ENCODE data around the gene USP48.

The USP48 gene

DNA sequence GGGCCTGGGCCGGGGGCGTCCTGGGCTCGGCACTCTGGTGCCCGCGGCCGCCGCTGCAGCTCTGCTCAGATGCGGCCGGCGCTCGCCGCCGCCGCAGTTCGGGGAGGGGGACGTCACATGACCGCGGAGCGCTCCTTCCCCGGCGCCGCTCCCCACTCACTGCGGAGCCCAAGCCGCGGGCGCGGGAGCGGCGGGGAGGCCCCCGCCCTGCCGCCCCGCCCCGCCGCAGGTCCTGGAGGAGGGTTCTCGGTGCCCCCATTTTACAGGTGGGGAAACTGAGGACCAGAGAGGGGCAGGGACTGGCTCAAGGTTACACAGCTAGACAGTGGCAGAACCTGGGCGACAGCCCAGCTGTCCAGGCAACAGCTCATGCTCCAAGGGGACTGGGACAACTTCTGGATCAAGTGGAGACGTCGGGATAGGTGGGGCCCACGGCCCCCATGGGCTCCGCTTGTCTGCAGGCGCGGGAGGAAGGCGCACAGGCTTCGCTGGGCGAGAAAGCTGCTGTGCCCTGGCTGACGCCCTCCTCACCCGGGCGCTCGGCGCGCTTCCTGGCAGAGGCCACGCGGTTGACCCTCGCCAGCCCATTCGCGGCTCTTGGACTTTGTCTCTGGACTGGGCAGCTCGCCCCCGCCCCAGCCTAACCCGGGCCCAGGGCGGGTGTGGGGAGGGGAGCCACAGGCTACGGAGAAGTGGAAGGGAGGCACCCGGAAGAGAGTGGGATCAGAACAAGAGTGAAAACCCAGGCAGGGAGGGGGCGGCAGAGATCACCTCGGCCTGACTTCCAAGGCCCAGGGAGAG is 113.5 kb downstream of the USP48 start, which contains the start of gene RAP1GAP:
RAP1GAP (minus strand) TSS at position 100 of the 801 bp plus-strand sequence. CDS start 49,325 bp downstream, outside the sequence.
- DNase-seq (ENCODE audit: low read depth, low spot score): no peak

DNA sequence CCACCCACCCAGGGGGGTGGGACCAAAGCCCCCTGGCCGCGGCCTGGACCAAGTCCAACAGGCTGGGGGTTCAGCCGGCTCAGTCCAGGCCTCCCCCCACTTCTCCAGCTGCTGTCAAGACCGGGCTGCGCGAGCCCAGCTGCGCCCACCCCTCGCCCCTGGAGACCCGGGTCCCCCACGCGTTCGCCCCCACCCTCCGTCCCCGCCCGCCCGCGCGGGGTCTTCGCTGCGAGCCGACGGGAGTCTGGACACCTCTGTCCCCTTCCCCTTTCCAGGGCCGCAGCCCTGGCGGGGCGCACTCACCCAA is 114.0 kb downstream of the USP48 start:
- no peak for DNase-seq (ENCODE audit: low read depth, low spot score)

DNA sequence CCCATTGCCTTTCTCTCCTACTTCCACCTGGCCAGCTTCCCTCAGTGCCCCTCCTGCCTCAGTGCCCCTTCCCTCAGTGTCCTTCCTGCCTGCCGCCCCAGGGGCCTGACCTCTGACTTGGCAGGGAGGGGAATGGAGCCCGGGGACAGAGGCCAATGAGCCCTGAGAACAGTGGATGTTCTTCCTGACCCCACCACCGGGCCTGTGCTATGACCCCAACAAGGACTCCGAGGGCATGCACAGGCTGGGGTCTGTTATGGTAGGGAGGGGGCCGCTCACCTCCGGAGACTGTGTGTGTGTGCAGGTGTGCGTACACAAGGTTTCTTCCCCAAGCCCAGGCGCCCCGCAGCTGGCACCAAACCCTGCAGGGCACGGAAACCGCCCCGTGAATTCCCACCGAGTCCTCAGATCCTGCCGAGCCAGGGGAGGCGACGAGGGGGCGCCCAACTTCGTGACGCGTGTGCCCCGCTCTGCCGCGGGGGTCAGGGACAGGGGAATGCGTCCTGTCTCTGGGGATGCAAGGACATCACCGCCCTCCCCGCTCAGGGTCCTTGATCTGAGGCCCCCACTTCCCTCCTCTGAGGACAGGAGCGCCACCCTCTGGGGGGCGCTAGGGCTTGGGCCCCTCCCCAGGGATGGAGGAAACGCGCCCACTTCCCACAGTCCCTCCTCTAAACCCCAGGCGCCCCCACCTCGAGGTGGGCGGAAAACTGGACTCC is 114.6 kb downstream of the USP48 start:
- no peak for DNase-seq (ENCODE audit: low read depth, low spot score)

DNA sequence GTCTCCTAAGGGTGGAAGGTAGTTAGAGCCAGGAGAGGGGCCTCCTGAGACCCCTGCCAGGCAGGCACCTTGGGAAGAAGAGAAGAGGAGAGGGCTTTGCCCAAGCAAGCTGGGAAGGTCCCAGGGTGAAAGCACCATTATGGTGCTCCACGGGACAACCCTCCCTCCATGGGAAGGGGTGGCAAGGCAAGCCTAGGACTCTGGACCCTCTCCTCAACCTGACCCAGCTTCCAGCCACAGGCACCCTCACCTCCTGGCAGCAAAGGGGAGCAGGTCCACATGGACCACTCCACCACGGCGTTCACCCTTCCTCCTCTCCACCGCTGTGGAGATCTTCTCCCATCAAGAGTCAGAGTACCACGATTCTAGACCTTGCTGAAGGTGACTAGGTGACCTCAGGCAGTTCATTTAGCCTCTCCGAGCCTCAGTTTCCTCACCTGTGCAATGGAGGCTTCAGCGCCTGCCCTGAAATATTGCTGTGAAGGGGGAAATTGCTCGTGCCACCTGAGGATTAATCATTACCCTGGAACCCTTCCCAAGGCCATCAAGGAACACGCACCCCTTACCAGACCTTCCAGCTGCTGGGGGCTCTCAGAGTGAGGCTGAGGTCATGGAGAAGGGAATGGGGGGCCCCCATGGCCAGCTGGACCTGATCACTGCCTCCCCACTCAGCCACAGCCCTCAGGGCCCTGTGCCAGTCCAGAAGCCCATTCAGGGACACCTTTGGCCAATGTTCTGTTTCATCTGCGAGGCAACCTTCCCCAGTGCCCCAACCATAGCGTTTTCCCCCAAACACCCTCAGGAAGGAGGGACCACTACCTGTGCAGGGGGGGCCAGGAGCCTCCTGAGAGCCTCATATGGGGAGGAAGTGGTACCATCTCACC is 115.4 kb downstream of the USP48 start:
- DNase-seq (ENCODE audit: low read depth, low spot score): no peak

DNA sequence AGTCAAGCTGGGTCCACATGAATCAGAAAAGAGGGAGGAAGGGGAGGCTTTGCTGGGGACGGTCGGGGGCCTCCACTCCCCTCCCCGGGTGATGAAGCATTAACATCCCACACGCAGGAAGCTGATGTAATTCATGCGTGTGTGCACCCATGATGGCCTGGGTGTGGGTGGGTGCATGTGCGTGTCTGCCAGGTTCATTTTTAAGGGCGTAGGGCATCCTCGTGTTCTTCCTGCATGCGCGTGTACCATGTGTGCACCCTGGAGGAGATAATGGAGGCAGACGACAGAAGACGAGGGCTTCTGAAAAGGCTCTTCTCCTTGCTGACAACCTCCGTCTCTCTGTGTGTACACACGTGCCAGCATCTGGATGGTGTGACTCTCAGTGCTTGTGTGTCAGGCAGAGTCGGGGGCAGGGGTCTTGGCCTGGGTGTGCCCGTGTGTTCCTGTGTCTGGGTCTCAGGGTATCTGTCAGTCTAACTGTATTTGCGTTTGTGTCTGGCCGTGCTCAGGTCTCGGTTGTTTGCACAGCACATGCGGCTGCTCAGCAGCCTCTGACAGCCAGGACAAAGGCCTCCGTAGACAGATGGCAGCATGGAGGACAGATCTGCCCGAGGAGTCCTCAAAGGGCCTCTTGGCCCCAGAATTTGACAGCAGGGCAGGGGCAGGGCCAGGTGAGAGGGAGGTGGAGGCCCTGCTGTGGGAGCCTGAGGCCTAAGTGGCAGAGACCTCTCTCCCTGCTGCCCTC is 116.2 kb downstream of the USP48 start:
- no peak for DNase-seq (ENCODE audit: low read depth, low spot score)

DNA sequence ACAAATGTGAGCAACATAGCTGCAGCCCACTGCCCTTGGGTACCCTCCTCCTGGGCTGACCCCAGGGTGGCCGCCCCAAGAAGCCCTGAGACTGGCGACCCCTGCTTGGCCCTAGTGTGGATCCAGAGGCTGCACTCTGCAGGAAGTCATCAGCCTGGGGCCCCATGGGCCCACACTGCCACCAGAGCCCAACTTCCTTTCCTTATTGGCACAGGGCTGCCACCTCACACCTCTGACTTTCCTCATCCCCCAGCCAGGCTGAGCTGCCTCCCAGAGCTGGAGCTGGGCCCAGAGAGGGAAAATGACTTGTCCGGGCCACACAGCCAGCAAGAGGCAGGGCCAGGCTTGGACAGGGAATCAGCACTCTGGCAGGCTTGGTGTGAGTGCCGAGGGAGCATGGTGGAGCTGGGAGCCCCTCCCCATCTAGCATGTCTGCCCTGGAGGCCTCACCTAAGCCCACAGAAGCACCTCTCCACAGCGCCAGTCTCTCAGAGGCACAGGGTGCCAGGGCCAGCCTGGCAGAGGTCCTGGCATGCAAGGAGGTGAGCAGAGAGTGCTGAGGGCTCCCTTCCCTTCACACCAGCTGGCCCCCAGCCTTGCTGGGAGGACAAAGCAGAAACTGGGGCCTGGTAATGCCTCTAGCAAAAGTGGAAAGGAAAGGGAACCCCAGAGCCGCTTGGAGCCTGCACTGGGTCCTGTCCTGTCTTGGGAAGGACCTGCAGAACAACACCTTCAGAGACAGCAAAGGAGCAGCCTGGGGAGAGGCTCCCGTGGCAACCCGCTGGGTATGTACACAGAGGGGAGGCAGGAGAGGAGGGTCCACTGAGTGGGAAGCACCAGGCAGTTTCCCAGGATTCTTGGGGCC is 117.0 kb downstream of the USP48 start:
- DNase-seq (ENCODE audit: low read depth, low spot score): no peak

DNA sequence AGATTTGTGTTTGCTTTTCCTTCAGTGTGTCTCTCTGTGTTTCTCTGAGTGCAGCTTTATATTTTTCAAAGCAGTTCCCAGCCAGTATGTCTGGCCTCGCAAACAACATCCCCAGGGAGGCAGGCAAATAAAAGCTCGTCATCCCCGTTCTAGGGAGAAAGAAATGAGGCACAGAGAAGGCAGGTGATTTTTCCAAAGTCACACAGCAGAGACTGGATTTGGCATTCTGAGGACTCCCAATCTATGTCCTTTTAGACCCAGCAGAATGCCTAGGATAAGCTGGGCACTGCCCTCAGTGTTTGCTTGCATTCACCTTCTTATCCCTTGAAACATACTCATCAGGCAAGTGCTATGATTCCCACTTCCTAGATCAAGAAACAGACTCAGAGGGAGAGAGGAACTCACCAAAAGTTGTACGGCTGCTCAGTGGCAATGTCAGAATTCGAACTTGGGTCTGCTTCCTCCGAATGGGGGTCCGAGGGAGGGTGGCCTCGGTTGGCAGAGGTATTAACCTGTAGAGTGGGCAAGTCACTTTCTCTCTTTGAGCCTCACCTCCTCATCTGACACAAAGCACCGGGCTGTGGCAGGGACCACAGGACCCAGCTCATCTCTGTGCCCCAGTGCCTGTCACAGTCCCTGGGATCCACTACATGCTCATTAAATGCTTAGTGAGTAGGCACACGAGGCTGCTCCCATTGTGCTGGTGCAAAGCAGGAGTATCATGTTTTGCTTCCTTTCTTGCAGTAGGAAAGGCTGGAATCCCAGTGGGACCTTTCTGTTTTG is 118.0 kb downstream of the USP48 start:
- DNase-seq (ENCODE audit: low read depth, low spot score): no peak

DNA sequence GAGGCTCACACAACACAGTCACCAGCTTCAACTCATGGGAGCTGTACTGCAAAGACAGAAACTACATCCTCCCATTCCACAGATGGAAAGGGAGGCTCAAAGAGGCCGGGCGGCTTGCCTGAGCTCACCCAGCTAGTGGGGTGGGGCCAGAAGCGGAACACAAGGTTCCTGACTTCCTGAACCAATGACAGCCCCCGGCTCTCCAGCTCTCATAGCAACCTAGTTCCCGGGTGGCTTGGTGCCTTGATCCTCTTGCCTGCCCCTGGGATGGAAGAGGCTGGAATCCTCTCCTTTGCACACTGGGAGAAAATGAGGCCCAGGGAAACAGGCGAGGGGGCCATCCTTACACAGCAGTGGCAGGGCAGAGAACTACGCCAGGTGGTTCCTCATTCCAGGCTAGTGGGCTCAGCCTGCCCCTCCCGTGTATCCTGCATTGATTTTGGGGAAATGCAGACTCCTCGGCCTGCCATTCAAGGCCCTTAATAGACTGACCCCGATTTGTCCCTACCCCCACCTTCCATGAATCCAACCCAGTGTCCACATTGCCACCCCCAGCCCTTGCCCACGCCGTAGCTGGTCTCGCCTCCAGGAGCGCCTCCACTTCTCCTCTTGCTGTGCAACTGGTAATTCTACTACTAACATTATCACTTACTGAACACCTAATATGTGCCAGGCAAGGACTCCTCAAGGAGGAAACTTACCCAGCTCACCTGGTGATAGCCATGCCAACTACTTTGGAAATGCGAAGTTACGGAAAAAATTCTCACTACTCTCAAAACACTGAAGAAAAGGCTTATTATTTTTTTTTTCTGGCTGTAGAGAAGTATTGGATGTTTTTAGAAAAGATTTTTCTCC is 118.8 kb downstream of the USP48 start:
- no peak for DNase-seq (ENCODE audit: low read depth, low spot score)

DNA sequence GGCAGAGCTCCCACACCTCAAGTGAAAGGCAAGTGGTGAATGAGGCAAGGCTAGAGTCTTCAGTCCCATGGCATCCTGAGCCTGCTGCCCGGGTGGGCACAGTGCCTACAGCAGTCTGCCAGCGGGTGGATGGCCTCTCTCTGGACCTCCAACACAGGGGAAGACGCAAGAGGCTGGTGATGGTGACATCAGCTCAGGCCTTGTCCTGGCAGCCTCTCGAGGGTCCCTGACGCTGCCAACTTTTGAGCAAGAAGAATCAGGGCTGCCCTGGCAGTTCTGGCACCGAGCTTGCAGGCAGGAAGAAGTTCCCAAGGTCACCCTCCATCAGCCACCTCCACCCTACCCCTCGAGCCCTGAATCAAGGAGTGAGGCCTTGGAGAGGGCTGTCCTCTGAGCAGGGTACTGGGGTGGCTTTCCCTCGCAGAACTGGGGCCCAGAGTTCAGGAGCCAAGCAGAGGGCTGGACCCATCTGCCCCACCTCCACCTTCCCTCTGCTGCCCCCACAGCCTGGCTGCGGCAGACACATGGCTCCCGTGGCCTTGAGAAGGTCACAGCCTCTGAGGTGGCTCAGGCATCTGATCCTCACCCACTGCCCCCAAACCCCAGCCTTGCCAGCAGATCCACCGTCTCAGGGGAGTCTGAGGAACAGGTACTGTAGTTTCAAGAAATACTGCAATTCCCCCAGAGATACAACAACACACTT is 119.5 kb downstream of the USP48 start:
- DNase-seq (ENCODE audit: low read depth, low spot score): no peak

DNA sequence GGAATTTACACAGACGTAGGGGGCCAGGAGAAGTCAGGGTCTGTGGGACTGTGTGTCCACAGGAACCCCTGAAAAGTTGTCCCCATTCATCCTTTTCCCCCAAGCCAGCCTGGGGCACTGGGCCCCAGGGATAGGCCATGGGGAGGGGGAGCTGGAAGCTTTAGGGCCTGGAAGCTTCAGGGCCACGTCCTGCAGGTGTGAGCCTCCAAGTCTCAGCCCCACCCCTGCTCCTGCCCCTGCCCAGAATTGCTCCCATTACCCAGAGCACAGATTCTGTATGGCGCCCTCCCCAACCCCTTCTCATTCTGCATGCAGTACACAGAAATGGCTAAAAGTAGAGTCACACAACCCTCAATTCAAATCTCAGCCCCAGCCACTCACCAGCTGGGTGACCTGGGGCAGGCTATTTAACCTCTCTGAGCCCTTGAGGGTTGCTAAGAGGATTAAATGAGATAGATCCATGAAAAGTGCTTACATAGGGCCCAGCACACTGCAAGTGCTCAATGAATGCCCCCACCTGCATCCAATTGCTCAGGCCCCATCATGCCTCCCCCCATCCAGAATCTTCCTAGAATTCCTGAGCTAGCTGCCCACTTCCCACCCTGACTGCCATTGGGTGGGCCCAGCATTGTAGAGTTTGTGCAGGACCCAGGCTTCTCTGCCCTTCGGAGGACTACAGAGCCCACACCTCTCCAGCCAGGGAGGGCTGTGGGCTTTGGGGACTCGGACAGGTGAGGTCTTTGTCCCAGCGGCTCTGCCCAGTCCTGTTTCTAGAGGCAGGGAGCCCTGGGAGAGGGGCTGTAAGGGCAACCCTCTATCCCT is 120.3 kb downstream of the USP48 start:
- no peak for DNase-seq (ENCODE audit: low read depth, low spot score)

DNA sequence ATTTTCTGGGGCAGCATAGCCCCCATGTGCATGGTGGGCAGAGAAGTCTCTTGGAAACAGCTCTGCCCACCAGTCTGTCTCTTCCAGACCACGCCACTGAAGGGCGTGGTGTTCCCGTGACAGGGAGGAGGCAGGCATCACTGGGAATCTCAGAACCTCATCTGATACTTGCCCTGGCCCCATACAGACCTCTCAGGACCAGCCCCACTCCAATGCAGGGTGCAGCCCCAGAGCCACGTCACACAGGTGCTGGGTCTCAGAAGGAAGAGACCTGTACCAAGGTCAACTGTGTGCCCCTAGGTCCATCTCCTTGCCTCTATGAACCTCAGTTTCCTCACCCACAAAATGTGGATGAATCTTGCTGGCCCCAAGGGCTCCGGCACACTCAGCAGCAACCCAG is 121.1 kb downstream of the USP48 start:
- no peak for DNase-seq (ENCODE audit: low read depth, low spot score)

DNA sequence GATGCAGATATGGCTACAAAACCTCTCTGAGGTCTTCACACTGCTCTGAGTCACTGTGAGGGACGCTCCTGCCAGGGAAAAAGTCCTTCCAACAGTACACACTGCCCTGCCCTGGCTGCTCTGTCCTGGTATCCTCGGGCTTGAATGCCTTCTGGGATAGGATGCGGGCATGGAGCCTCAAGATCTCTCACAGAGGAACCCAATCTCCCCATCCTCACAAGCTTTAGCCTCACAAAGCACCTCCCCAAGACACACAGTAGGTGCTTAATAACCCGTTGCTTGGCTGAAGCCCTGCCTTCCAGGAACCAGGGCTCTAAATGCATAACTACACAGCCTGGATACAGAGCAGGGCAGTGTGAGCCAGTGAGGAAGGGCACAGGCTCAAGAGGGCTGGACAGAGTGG is 123.0 kb downstream of the USP48 start:
- no peak for DNase-seq (ENCODE audit: low read depth, low spot score)

DNA sequence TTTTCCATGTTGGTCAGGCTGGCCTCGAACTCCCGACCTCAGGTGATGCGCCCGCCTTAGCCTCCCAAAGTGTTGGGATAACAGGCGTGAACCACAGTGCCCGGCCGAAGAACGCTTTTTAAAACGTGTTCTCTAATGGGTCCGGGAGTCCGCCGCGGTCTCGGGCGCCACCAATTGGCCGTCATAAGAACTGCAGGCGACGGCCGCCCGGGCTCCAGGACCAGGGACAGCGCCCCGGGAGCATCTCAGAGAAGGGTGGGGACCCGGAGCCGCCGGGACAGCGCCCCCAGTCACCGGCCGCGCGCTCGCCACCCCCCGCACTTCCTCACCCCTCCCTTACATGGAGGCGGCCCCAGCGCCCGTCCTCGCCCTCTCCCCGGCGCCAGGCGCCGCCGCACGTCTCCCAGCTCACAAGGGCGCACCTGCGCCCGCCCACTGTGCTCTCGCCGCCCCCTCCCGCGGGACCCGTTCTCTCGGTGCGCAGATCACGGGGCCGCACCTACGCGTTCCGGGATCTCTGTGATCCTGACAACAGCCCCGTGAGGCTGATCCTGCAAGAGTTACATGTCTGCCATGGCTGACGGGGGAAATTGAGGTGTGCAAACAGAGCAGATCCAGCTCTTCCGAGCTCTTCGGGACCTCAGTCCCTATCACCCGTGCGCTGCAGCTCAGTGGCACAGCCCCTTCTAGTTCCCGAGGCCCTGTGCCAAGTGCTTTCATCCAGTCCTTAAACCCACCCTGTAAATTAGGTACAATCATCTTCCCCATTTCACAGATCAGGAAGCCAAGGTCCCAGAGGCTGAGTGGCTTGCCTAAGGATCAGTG is 123.6 kb downstream of the USP48 start:
- DNase-seq (ENCODE audit: low read depth, low spot score): peak; percentile 53

DNA sequence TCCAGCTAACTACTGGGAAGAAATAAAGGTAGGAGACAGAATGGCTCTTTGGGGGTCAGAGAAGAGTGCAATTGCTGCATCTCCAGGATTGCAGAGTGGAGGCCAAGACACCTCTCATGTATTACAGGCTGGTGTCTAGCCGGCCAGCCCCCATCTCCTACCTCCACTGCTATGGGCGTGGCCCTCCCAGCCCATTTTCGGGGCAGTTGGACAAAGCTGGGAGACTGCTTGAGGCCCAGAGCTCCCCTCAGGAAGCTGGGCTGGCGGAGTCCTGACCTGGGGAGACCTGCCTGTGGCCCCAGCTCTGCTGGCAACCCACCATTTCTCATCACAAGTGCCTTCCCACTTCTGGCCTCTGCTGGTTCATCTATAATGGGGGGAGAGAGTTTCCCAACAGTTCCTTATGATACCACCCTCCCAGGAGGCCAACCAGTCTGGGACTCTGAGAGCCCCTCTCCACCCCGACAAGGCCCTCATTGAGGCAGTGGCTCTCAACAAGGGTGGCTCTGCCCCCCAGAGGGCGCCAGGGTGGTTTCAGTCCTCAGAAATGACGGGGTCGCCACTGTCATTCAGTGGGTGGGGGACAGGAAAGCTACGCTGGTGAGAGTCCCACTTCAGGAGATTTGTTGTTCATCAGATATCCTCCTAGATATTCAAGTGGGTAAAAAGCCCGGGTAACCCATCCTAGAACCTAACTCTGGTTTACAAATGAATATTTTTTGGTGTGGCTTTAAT is 125.3 kb downstream of the USP48 start:
- no peak for DNase-seq (ENCODE audit: low read depth, low spot score)

DNA sequence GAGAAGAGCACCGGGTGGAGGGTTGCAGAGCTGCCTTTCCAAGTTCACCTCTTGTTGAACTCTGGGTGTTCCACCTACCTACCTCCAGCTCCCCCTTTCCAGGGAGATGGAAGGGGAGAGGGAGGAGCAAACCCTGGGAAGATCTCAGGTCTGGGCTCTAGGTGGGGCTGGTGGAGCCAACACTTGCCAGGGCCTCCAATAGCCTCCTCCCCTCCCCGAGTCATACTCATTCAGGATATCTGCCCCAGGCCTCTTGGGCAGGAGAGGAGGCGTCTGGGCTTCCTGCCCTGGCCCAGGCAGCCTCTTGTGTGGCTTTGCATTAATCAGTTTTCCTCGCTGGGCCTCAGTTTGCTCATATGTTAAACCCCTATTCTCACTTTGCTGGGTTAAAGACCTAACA is 127.2 kb downstream of the USP48 start:
- DNase-seq (ENCODE audit: low read depth, low spot score): no peak

DNA sequence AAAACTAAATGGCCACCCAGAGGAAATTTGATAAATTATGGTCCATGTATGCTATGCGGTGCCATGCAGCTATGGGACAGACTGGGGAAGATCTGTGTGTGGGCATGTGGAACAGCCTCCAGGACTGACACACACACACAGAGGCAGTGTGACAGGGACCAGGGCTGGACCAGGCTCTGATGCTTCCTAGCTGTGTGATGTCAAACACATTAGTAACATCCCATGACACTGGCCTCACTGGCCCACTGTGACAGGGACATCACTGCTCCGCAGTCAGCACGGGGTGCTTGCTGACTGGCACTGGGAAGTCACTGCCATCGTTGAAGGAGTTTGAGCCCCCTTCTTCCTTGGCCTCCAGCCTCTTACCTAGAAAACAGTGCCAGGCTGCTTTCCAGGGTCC is 127.7 kb downstream of the USP48 start:
- no peak for DNase-seq (ENCODE audit: low read depth, low spot score)
